ENCODE measurements around the gene USP24.

GRCh38 chr1:55212349-55213150, 2.6 kb downstream of the USP24 start:
- no peak for TF ChIP-seq POLR2A (IDR thresholded peaks at IDR 0.05; ENCODE audit: low read depth, low read length)
- TF ChIP-seq POLR2AphosphoS5 (IDR thresholded peaks at IDR 0.05; ENCODE audit: low read depth, low read length) = no peak
- no peak for TF ChIP-seq TAF1 (IDR thresholded peaks at IDR 0.05; ENCODE audit: borderline replicate concordance, low read depth, low read length)
